ENCODE results near the gene SEMA3G.

SEMA3G gene

DNA sequence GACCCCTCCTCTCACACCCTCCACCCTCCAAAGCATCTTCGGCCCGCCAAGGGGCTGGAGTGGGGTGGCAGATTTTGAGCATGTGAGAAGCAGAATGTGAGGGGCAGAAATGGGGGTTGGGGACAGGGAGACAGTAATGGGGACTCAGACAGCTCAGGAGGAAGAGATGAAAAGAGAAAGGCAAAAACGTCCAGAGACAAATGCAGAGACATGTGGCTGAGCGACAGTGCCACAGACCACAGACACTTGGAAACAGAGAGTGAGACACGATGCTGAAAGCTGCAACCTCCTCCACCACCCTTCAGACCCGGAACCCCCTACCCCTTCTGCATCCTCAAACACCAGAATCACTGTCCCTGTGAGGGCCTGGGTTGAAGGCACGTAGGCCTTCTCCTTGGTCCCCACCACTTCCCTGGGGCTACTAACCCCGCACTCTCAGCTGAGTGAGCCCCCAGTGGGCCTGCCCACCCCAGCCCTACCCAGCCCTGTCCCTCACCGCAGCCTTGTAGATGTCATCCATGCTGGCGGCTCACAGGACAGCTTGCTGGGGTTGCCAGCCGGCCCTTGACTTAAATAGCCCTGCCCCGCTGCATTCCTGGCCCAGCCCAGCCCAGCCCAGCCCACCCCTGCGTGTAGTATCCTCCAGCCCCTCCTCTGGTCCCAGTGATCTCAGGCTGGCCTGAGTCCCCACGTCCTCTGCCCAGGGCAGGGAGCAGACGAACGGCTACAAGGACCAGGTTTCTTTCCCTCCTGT is 8.8 kb upstream of the SEMA3G start, which contains the start of gene TNNC1:
TSS of gene TNNC1 (minus strand) at position 546 of the 754 bp plus-strand sequence. CDS start at position 520, 26 bp downstream.
- DNase-seq (ENCODE audit: low spot score) = no peak

DNA sequence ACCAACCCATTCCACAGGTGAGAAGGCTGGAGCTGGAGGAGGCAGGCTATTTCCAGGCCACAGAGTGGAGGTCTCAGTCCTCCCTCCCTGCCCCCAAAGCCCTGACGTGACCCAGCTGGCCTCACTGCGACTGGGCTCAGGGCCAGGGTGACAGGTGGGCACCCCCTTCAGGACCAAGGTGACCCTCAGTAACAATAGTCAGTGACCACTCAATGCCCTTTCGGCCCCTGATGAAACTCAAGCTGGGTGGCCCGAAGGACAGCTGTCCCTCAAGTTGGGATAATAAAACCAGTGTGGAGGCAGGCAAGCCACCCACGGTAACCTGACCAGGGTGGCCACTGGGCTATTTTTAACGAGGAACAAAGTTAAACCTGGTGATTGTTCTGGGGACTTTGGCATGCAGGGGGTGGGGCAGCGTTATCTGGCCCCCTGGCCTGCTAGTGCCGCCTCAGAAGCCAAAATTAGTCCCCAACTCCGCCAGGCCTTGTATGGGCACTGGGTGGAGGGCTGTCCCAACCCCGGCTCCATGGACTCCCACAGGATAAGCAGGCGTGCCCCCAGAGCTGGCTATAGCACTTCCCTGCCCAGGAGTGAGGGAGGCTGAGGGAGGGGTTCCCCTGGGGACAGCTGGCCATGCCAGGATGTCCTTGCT is 7.8 kb upstream of the SEMA3G start:
- DNase-seq (ENCODE audit: low spot score) = no peak

GRCh38 chr3:52452126-52452525 is 7.2 kb upstream of the SEMA3G start:
- no peak for DNase-seq (ENCODE audit: low spot score)

DNA sequence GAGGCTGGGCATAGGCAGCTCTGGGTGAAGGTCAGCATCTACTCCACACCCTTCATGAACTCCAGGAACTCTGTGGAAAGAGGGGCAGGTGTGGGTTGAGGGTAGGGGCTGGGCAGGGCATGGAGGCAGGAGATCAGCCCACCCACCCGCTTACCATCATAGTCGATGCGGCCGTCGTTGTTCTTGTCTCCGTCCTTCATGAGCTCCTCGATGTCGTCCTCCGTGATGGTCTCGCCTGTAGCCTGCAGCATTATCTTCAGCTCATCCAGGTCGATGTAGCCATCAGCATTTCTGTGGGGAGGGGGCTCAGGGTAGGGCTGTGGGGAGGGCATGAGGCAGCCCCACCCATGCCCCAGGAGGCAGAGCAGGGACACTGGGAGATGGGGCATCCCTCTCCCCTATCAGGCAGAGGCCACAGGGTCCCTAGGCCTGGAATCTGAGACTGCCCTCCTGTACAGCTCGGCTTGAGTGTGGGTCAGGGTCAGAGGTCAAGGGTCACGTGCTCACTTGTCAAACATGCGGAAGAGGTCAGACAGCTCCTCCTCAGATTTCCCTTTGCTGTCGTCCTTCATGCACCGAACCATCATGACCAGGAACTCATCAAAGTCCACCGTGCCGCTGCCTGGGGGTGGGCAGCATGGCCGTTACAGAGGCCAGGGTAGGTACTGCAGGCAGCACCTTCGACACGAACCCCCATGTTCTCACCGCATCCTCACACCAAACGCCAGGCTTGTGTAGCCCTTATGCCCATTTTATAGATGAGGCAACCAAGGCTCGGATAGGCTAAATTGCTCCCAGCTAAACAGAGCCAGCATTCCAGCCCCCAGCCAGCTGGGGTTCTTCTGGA is 6.6 kb upstream of the SEMA3G start:
- no peak for DNase-seq (ENCODE audit: low spot score)

DNA sequence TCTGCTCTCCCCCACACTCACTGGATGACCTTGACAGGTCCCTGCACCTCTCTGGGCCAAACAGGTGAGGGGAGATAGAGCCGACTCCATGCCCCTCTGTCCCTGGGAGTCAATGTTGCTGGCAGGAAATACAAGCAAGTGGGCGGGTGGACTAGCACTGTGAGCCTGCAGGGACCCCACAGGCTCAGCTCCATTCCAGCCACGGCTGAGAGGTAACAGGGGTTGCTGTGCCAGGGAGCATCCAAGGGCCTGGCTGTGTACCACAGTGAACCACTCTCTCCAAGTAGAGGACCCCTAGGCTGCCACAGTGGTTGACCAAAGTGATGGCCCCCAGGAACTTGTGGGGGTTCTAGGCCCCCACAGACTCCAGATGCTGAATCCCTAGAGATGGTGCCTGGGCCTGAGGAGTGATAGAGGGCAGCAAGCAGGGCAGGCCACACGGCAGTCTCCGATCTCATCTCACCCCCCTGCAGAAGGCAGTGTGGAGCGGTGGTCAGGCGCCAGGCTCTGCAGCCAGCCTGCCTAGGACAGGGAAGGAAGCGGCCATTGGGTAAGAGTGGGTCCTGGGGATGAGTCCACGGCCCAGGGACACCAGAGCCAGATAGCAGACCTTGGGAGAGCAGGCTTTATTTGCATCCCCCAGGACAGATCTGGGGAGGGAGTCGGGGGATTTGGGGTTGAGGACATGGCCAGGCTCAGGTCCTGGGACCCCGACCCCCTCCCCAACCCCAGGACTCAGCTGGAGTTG is 5.8 kb upstream of the SEMA3G start:
- DNase-seq (ENCODE audit: low spot score) = no peak

- no peak for DNase-seq (ENCODE audit: low spot score)
Observed at GRCh38 chr3:52447512-52448355, 2.8 kb upstream of the SEMA3G start.

DNA sequence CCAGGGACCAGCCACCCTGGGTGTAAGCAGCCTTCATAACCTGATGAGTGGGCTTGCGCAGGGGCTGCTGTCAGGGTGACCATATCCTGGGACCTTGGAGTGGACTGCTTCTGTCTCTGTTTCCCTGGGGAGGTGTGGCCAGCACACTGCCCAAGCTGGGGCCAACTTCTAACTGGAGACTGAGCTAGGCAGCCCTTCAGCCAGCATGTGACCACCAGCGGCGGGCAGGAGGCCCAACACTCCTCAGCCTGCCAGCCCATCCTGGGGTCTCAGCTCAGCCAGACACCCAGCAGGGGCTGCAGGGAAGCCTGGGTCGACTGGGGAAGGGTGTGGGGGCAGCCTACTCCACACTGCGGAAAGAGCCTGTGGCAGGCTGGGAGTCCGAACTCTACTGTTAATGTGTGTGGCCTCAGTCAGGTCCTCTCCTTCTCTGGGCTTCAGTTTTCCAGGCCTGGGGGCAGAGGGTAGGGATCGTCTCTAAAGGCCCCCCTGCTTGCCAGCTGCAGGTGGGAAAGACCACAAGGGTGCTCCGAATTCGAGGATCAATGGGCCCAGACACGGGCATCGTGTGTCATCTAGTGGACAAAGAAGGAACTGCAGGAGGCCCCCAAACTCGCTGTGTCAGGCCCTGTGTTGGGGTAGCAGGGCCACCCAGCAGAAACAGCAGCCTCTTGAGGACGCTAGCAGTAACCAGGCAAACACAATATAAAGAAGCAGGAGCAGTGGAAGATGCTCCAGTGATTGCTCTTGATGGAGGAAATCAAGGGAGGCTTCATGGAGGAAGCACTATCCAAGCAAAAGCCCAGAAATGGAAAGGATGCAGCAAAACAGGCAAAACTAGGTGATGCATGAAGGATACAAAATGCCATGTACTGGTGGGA is 2.0 kb upstream of the SEMA3G start:
- DNase-seq (ENCODE audit: low spot score) = peak; percentile 39

DNA sequence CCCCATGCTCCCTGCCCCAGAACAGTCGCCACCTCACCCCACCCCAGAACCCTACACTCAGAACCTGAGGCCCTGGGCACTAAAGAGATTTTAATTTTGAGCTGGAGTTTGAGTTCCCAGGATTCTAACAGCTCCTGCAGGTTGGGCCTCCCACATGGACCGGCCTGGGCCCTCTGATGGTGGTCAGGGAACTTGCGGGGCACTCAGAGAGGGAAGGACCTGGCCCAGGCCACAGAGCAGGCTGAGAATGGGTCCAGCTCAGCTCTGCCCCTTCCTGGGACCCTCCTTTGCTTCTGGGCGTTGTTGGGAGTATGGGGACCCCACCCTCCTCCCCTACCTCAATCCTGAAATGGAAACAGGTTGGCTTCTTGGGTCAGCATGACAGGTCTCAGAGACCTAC is 1.1 kb upstream of the SEMA3G start:
- no peak for DNase-seq (ENCODE audit: low spot score)

DNA sequence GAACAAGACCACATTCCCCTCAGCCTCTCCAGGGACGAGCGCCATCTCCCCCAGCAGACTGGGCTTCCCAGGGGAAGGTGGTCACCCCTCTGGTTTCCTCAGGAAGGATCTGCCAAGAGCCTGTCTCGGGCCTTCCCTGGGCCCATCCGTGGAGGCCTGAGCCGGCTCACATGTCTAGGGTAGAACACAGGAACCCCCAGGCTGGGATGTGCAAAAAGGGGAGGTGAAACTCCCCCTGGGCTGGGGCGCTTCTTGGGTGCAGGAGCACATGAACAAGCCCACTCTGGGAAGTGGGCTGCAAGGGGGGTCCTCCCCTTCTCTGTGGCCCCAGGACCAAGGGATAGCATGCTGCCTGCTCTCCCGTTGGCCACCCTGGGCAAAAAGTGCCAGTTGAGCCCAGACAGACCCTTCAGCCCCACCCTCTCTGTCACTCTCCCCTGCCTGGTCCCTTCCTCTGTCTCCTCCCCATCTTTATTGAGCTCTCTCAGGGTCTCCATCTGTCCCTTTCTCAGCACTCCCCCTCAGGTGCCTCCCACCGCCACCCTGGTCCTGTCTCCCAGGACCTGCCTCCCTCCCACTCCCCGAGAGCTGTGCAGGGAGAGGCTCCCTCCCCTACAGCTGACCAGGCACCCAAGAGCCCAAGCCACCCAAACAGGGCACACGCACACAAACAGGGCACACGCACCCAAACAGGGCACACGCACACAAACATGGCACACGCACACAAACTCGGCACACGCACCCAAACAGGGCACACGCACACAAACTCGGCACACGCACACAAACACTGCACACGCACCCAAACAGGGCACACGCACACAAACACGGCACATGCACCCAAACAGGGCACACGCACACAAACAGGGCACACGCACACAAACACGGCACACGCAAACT is 864 bp downstream of the SEMA3G start:
- DNase-seq (ENCODE audit: low spot score) = no peak

- no peak for DNase-seq (ENCODE audit: low spot score)
Observed at GRCh38 chr3:52443268-52443610, 1.7 kb downstream of the SEMA3G start.

DNA sequence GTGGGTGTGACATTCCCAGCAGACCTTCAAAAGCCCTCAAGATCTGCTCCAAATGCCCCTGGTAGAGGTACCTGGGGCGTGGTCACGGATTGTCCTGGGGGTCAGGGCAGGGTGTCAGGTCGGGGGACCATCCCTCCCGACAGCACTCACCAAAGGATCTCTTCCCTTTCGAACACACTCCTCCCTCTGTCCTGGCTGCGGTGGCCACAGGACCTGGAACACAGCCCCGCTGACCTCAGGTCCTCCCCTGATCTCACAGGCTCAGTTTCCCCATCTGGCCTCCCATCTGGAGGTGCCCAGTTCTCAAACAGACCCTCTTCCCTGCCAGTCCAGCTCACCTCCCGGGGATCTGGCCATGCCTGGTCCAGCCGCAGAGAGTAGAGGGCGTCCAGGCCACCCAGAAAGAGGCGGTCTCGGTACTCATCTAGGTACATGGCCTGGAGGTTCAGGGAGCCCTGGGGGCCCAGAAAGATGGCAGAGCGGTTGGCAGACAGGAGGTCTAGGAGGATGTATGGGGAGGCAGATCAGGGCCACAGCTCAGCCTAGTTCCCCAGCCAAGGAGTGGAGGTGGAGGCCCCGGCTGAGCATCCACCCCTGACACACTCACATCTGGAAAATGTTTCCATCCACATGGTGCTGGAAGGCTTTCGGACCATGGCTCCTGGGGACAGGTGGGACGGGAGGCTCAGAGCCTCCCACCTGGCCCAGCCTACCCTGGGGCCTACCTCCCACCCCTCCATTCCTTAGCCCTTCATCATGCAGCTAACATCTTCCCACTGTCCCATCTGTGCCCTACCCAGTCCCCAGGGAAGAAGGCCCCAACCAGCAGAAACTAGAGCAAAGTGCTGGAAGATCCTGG is 2.3 kb downstream of the SEMA3G start:
- no peak for DNase-seq (ENCODE audit: low spot score)

DNA sequence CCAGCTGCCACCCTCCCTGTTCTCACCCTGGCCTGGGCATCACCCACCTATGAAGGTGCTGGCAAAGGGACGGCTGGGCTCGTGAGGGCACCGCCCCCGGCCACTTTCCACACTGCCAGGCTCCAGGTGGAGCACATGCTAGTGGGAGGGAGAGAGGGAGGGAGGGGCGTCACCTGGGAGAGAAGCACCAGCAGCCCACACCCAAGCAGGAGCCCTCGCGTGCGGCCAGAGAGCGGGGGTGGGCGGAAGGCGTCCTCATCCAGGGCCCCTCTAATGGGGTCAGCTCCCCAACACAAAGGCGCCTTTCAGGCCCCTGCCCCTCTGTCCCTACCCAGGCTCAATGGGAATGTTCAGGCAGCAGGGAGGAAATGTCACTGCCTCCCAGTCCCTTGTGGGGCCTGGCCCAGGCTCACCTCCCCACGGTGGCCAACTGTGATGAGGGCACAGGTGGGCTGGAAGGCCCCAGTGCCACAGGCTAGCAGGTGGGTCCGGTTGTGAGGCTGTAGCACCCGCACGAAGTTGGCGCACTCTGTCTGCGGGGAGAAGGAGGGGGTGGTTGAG is 3.1 kb downstream of the SEMA3G start:
- no peak for DNase-seq (ENCODE audit: low spot score)

DNA sequence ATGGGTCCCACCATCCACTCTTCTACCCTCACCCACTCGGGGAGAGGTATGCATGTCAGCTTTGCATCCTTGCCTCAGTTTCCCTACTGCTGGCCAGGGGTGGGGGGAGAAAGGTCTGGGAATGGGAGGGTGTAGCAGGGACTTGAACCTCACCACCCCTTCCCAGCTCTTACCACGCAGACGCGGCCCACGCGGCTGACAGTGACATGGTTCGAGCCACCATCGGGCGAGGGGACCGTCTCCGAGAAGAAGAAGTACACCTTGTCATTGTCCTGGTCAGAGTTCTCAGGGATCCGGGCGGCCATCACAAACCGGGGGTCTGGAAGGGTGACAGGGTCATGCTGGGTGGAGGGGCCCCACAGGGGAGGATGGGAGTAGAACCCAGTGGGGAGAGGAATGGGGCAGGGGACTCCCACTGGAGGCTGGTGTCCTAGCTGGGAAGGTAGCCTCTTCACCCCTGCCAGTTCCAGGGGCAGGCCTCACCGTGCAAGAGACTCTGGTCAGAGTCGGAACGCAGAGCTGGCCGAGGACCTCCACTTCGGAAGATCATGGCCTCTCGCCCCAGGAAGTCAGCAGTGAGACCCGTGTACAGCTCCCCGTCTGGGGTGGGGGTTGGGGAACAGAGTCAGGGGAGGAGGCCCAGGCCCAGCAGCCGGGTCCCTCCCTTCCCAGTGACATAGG is 3.7 kb downstream of the SEMA3G start:
- DNase-seq (ENCODE audit: low spot score) = no peak

GRCh38 chr3:52440671-52441070 is 4.2 kb downstream of the SEMA3G start:
- DNase-seq (ENCODE audit: low spot score) = no peak

- DNase-seq (ENCODE audit: low spot score) = no peak
Observed at GRCh38 chr3:52440249-52440551, 4.7 kb downstream of the SEMA3G start.

DNA sequence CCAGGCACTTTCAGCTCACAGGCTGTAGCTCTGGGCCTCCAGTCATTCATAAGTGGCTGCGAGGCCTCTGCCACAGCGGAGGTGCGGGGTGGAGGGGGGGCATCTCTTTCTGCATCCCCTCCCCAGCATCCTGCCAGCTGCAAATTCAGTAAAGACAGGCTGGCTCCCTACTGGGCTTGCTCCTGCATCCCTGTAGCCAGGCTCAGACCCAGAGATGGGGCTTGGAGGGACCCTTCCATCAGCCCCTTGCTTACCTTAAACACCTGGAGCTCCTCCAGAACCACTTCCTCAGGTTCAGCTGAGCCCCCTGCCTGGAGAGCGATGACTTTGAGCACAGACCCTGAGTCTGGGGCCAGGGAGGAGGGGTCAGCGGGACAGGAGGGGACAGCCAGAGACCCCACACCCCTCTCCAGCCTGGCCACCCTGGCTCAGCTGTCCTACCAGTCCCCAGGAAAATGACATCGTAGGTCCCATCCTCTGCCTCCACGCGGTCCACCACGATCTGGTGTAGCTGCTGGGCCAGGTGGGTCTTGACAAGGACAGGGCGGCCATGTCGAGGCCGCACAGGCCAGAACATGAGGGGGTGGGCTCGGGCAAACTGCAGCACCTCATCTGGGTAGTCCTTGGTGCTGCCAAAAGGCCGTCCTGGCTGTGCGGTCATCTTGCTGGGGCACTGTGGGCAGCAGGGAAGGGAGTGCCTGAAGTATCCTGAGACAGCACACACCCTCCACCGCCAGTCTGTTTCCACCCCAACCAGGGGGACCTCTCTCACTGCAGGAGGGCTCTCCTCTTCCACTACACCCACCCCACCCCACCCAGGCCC is 5.3 kb downstream of the SEMA3G start:
- DNase-seq (ENCODE audit: low spot score) = no peak

All from HuH-7.5 (cell line).